DMS153 (cell line): Measurements from ENCODE around the gene ADARB2.

Experiments
- DNase-seq: peaks from one replicate; lab custom pipeline; 2025; lab: John Stamatoyannopoulos, UW

The ADARB2 gene

GRCh38 chr10:1525354-1526162, 211.8 kb downstream of the ADARB2 start:
- no peak for DNase-seq

- no peak for DNase-seq
These were observed 212.8 kb downstream of the ADARB2 start for GRCh38 chr10:1524540-1524939.

- no peak for DNase-seq
These were observed 214.1 kb downstream of the ADARB2 start for GRCh38 chr10:1523221-1523620.

- DNase-seq: no peak
These were observed 215.1 kb downstream of the ADARB2 start for GRCh38 chr10:1522237-1522636.

- no peak for DNase-seq
These were observed 215.6 kb downstream of the ADARB2 start for GRCh38 chr10:1521741-1522140.

GRCh38 chr10:1520909-1521565, 216.3 kb downstream of the ADARB2 start:
- DNase-seq: no peak

- no peak for DNase-seq
These were observed 217.9 kb downstream of the ADARB2 start for GRCh38 chr10:1519391-1519790.

- DNase-seq: no peak
These were observed 219.6 kb downstream of the ADARB2 start for GRCh38 chr10:1517684-1518083.

- DNase-seq: no peak
These were observed 220.7 kb downstream of the ADARB2 start for GRCh38 chr10:1516492-1517165.

GRCh38 chr10:1515780-1516491, 221.4 kb downstream of the ADARB2 start:
- DNase-seq: peak; percentile 11

GRCh38 chr10:1515121-1515779, 222.1 kb downstream of the ADARB2 start:
- DNase-seq: no peak

- no peak for DNase-seq
These were observed 222.6 kb downstream of the ADARB2 start for GRCh38 chr10:1514681-1515080.

- DNase-seq: no peak
These were observed 224.1 kb downstream of the ADARB2 start for GRCh38 chr10:1513221-1513620.

GRCh38 chr10:1509011-1509530, 228.3 kb downstream of the ADARB2 start:
- no peak for DNase-seq

- no peak for DNase-seq
These were observed 229.2 kb downstream of the ADARB2 start for GRCh38 chr10:1508096-1508495.

- no peak for DNase-seq
These were observed 229.9 kb downstream of the ADARB2 start for GRCh38 chr10:1507436-1507835.

GRCh38 chr10:1504940-1505339, 232.4 kb downstream of the ADARB2 start:
- DNase-seq: no peak

- DNase-seq: no peak
These were observed 233.0 kb downstream of the ADARB2 start for GRCh38 chr10:1504286-1504685.

GRCh38 chr10:1502451-1502850, 234.9 kb downstream of the ADARB2 start:
- DNase-seq: no peak

- no peak for DNase-seq
These were observed 237.9 kb downstream of the ADARB2 start for GRCh38 chr10:1499359-1499957.

GRCh38 chr10:1498746-1499358, 238.5 kb downstream of the ADARB2 start:
- DNase-seq: no peak
